Measurements from ENCODE around the gene PCDH1.
A peak's percentile ranks its signal among the peaks of the same experiment; 100 is the strongest.
"Not testable (repeated sequence)": the region's sequence is repeated elsewhere in the genome, so short reads cannot be mapped to it uniquely, and the experiment has no call there.

The PCDH1 gene

GRCh38 chr5:141832131-141832530 lies 46.1 kb downstream of the PCDH1 start:
- DNase-seq (no peak), ATAC-seq (no peak)

- ATAC-seq = no peak
- DNase-seq = no peak
These were observed 50.0 kb downstream of the PCDH1 start for GRCh38 chr5:141828162-141828561.

- ATAC-seq (no peak), DNase-seq (no peak)
These were observed 51.5 kb downstream of the PCDH1 start for GRCh38 chr5:141826674-141827073.

GRCh38 chr5:141825791-141826560 lies 52.2 kb downstream of the PCDH1 start:
- ATAC-seq (no peak), DNase-seq (no peak)

GRCh38 chr5:141825241-141825671 lies 53.0 kb downstream of the PCDH1 start:
- DNase-seq (no peak), ATAC-seq (no peak)

- DNase-seq (no peak), ATAC-seq (no peak)
These were observed 53.5 kb downstream of the PCDH1 start for GRCh38 chr5:141824717-141825116.

- ATAC-seq (no peak), DNase-seq (no peak)
These were observed 55.2 kb downstream of the PCDH1 start for GRCh38 chr5:141823056-141823455.

GRCh38 chr5:141822144-141822543 lies 56.1 kb downstream of the PCDH1 start:
- ATAC-seq (no peak), DNase-seq (no peak)

GRCh38 chr5:141821430-141821925 lies 56.7 kb downstream of the PCDH1 start:
- ATAC-seq (no peak), DNase-seq (no peak)

- not testable (repeated sequence) for ATAC-seq, DNase-seq
These were observed 57.5 kb downstream of the PCDH1 start for GRCh38 chr5:141820686-141821085.

GRCh38 chr5:141817631-141818030 lies 60.6 kb downstream of the PCDH1 start:
- ATAC-seq = no peak

GRCh38 chr5:141816598-141817399 lies 61.4 kb downstream of the PCDH1 start:
- ATAC-seq = no peak
- no peak for DNase-seq

More at GRCh38 chr5:141817631-141818030, 60.6 kb downstream of the PCDH1 start:
- no peak for DNase-seq

GRCh38 chr5:141815796-141816180 lies 62.4 kb downstream of the PCDH1 start:
- DNase-seq = no peak
- ATAC-seq = no peak

GRCh38 chr5:141815051-141815795 lies 63.0 kb downstream of the PCDH1 start:
- ATAC-seq (no peak), DNase-seq (no peak)

- DNase-seq (peak; percentile 70), ATAC-seq (peak; percentile 72)
These were observed 63.9 kb downstream of the PCDH1 start for GRCh38 chr5:141814064-141814964.

- DNase-seq (no peak), ATAC-seq (no peak)
These were observed 65.7 kb downstream of the PCDH1 start for GRCh38 chr5:141812512-141812911.

- peak; percentile 52 for ATAC-seq
- DNase-seq = peak; percentile 42
These were observed 66.7 kb downstream of the PCDH1 start for GRCh38 chr5:141811287-141812155.

- no peak for DNase-seq
- ATAC-seq = no peak
These were observed 67.5 kb downstream of the PCDH1 start for GRCh38 chr5:141810702-141811101.

GRCh38 chr5:141809380-141810096 lies 68.7 kb downstream of the PCDH1 start:
- DNase-seq (no peak), ATAC-seq (no peak)

GRCh38 chr5:141808857-141809256 lies 69.4 kb downstream of the PCDH1 start:
- DNase-seq = no peak
- ATAC-seq = no peak
